Thyroid gland (tissue), 4 donors: ENCODE data around the gene BANK1. TPM values are rescaled to one million over a fixed set of nuclear protein-coding genes. Genes with fewer than 3 reads are reported as not detected.

ENCODE experiments used
- DNase-seq, 2 donors: peaks; one replicate each; pipeline ENCODE4 v3.0.0-alpha.2; 2019
- H3K27ac ChIP-seq, 3 donors: fragments of 200-600 bp; sonication (generic); 1 replicate in 2 of 3; 2 replicates in 1 of 3; pipeline ENCODE4 v1.5.1; 2016 to 2019; ENCODE audit warnings: mild to moderate bottlenecking in 1 of 3, moderate library complexity in 1 of 3
- H3K27me3 ChIP-seq: fragments of 200-600 bp; sonication (generic); one replicate; pipeline ENCODE4 v1.5.1; 2019
- H3K36me3 ChIP-seq, 2 donors: fragments of 200-600 bp; sonication (generic); one replicate each; pipeline ENCODE4 v1.5.1; 2016 to 2019
- H3K4me1 ChIP-seq, 2 donors: fragments of 200-600 bp; sonication (generic); one replicate each; pipeline ENCODE4 v1.5.1; 2017 to 2019
- H3K4me3 ChIP-seq, 3 donors: fragments of 200-600 bp; sonication (generic); replicated peaks in 1 of 3; 1 replicate in 2 of 3; 2 replicates in 1 of 3; pipeline ENCODE4 v1.5.1; 2016; ENCODE audit warnings: mild to moderate bottlenecking in 1 of 3
- H3K9me3 ChIP-seq: fragments of 200-600 bp; sonication (generic); one replicate; pipeline ENCODE4 v1.5.1; 2017
- CTCF ChIP-seq, 6 experiments: fragments of 200-600 bp in 3 of 6; fragments of 450-650 bp in 3 of 6; sonication (generic) in 3 of 6; IDR thresholded peaks; one replicate each; pipeline ENCODE4 v1.5.1; 2016 to 2019; ENCODE audit warnings: antibody characterized with exemption in 6 of 6, mild to moderate bottlenecking in 2 of 6, inconsistent platforms in 1 of 6, moderate library complexity in 1 of 6
- POLR2A ChIP-seq, 2 donors: fragments of 450-650 bp; IDR thresholded peaks; one replicate each; pipeline ENCODE4 v1.6.1; 2017; ENCODE audit warnings: antibody characterized with exemption in 2 of 2, mild to moderate bottlenecking in 2 of 2, moderate library complexity in 1 of 2
- WGBS, 2 donors: methylation state at CpG; one replicate each; pipeline ENCODE4 v1.1.5; 2017; 5-methylcytosine and 5-hydroxymethylcytosine counted together
- intact Hi-C: fragments of 100-400 bp; cut with DNase I; formaldehyde crosslinking; loops from one replicate; pipeline ENCODE4 v1.15.1; 2023
- total RNA-seq, 4 donors: library from RNA; depleted of rRNA; stranded (reverse); fragments of >200 nt; gene quantifications; one replicate each; pipeline ENCODE4 v1.2.3, GENCODE V29; 2016

Gene BANK1
- total RNA-seq, 4 donors from 2014 or later = 15.5 to 22.8 (median 20.3) TPM

GRCh38 chr4:101983835-101984234 lies 193.3 kb downstream of the BANK1 start:
- Histone ChIP-seq H3K4me3 (no peak overlapping the region), H3K27ac (no peak overlapping the region), H3K27me3 (no peaks in the 10 kb centered on the region), H3K4me1 (no peaks in the 10 kb centered on the region), H3K9me3 (no peaks in the 10 kb centered on the region), H3K36me3 (no peaks in the 10 kb centered on the region)
- WGBS, 2 donors = 76 to 83% methylated on average over 1 of the region's 1 CpG
- DNase-seq = no peak
- no peak for TF ChIP-seq CTCF (IDR thresholded peaks at IDR 0.05)
- TF ChIP-seq POLR2A (IDR thresholded peaks at IDR 0.05) = no peak
- intact Hi-C loops = no loop called here

GRCh38 chr4:101987623-101988243 lies 197.2 kb downstream of the BANK1 start:
- intact Hi-C loops = no loop called here
- H3K9me3 ChIP-seq = no peaks in the 10 kb centered on the region
- H3K27me3 ChIP-seq = no peaks in the 10 kb centered on the region
- H3K4me3 ChIP-seq = no peak overlapping the region
- TF ChIP-seq POLR2A (IDR thresholded peaks at IDR 0.05) (no peak), CTCF (IDR thresholded peaks at IDR 0.05) (no peak)
- H3K36me3 ChIP-seq = no peaks in the 10 kb centered on the region
- no peak overlapping the region for H3K27ac ChIP-seq
- 87 to 92% methylated on average over 5 of the region's 5 CpGs for WGBS, 2 donors
- no peak for DNase-seq
- no peaks in the 10 kb centered on the region for H3K4me1 ChIP-seq

DNA sequence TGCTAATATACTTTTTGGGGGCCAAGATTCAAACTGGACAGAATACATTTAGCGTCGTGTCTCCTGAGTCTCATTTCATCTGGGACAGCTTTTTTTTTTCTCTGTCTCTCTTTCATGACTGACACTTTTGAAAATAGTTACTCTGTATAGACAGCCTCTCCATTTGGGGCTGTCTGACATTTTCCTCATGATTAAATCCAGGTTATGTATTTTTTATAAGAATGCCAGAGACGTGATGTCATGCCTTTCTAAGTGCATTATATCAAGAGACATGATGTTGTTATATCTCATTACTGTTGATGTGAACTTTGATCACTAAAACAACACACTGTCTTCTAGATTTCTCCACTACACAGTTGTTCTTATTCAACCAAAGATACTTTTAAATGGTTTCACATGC lies 199.0 kb downstream of the BANK1 start:
- Histone ChIP-seq H3K4me3 (no peak overlapping the region), H3K36me3 (no peaks in the 10 kb centered on the region), H3K4me1 (no peaks in the 10 kb centered on the region), H3K27me3 (no peaks in the 10 kb centered on the region), H3K27ac (no peak overlapping the region), H3K9me3 (no peaks in the 10 kb centered on the region)
- no peak for DNase-seq
- TF ChIP-seq CTCF (IDR thresholded peaks at IDR 0.05) = no peak
- TF ChIP-seq POLR2A (IDR thresholded peaks at IDR 0.05) = no peak
- intact Hi-C loops = no loop called here
- WGBS, 2 donors = 86 to 87% methylated on average over 3 of the region's 3 CpGs

DNA sequence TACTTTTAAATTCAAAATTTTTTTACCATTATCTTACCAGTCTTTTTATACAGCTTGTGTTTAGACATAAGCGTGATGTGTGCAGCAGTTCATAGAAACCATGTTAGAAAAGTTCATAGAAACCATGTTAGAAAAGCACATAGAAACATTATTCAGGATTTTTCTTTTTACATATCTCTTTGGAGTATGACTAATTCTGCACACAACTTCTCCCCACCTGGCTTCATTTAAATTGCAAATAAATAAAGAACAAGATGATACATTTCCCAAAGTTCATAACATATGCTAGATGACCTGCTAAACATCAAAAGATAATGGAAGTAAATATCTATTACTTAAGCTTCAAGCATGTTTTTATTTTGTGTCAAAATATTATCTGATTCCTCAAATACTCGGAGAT lies 201.9 kb downstream of the BANK1 start:
- Histone ChIP-seq H3K27me3 (no peaks in the 10 kb centered on the region), H3K27ac (no peak overlapping the region), H3K4me1 (no peaks in the 10 kb centered on the region), H3K36me3 (no peaks in the 10 kb centered on the region), H3K9me3 (no peaks in the 10 kb centered on the region), H3K4me3 (no peak overlapping the region)
- intact Hi-C loops = no loop called here
- 95 to 99% methylated on average over 2 of the region's 2 CpGs for WGBS, 2 donors
- no peak for TF ChIP-seq POLR2A (IDR thresholded peaks at IDR 0.05)
- no peak for TF ChIP-seq CTCF (IDR thresholded peaks at IDR 0.05)
- DNase-seq = no peak

DNA sequence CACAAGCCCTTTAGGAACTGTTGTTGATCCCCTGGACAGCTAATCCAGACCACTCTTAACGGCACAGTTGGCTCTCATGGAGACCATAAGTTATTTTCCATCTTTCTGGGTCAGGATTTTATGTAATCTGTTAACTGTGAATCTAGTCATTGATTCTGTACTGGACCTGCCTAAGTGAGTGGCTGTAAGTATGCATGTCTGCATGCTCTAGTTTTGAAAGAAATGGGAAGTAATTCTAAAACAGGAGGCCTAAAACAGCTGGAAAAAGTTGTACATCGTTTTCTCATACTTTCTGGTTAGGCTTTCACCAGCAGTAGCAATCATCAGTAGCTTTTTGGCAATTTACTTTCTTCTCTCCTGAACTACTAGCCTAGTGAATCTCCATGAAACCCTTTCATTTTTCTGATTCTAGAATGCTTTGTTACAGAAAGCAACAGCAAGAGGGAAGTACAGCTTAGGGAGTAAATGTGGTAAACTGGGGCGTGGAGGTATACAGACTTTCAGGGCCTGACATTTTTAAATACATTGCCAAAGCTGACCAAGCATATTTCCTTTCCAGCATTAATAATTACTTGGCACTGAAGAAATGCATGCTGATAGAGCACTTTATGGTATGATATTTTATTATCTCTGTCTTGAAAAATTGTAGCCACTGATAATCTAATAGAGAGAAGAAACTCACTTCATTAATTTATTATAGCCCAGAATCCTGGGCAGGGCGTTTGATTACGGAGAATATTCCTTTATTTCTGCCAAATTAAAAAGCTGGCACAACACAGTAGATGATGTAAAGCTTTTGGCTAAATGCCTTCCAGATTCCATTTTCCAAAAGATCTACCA lies 202.7 kb downstream of the BANK1 start:
- no peak overlapping the region for H3K4me3 ChIP-seq
- no peaks in the 10 kb centered on the region for H3K27me3 ChIP-seq
- TF ChIP-seq POLR2A (IDR thresholded peaks at IDR 0.05) (no peak), CTCF (IDR thresholded peaks at IDR 0.05) (no peak)
- H3K9me3 ChIP-seq = no peaks in the 10 kb centered on the region
- intact Hi-C loops = no loop called here
- H3K4me1 ChIP-seq = no peaks in the 10 kb centered on the region
- no peak for DNase-seq
- no peak overlapping the region for H3K27ac ChIP-seq
- 74 to 79% methylated on average over 5 of the region's 5 CpGs for WGBS, 2 donors
- no peaks in the 10 kb centered on the region for H3K36me3 ChIP-seq
